Adrenal gland (tissue), 12 donors: Measurements from ENCODE around the gene ABHD10. TPM values are rescaled to one million over a fixed set of nuclear protein-coding genes. Genes with fewer than 3 reads are reported as not detected.

ENCODE experiments used
- DNase-seq, 7 donors: peaks; one replicate each; pipeline ENCODE4 v3.0.0-alpha.2; 2019 to 2020
- H3K27ac ChIP-seq, 5 donors: fragments of 200-600 bp; sonication (generic) in 4 of 5; 1 replicate in 3 of 5; 2 replicates in 2 of 5; pipeline versions ENCODE4 v1.5.1 to v1.8.0; 2016 to 2020; ENCODE audit warnings: mild to moderate bottlenecking in 1 of 5
- H3K27me3 ChIP-seq: fragments of 200-600 bp; 2 replicates; pipeline ENCODE4 v1.8.0; 2021
- H3K36me3 ChIP-seq, 2 donors: fragments of 200-600 bp; replicated peaks in 1 of 2; 1 replicate in 1 of 2; 2 replicates in 1 of 2; pipeline versions ENCODE4 v1.5.1 to v1.8.0; 2018 to 2022
- H3K4me1 ChIP-seq, 2 donors: fragments of 200-600 bp; replicated peaks in 1 of 2; 1 replicate in 1 of 2; 2 replicates in 1 of 2; pipeline versions ENCODE4 v1.5.1 to v1.8.0; 2018 to 2021
- H3K4me3 ChIP-seq, 4 donors: fragments of 200-600 bp; sonication (generic) in 3 of 4; one replicate each; pipeline ENCODE4 v1.5.1; 2016 to 2018
- H3K9me3 ChIP-seq, 3 donors: fragments of 200-600 bp; sonication (generic) in 1 of 3; replicated peaks in 1 of 3; 1 replicate in 2 of 3; 2 replicates in 1 of 3; pipeline versions ENCODE4 v1.5.1 to v1.8.0; 2016 to 2021
- POLR2A ChIP-seq, 2 donors: fragments of 450-650 bp; IDR thresholded peaks; one replicate each; pipeline ENCODE4 v1.6.1; 2017; ENCODE audit warnings: antibody characterized with exemption in 2 of 2, mild to moderate bottlenecking in 2 of 2, moderate library complexity in 1 of 2
- WGBS, 4 donors: extraction: QIAGEN DNeasy Blood & Tissue Kit in 2 of 4; methylation state at CpG; one replicate each; pipeline versions ENCODE4 v1.1.5 to v1.1.7; 2013 to 2017; 5-methylcytosine and 5-hydroxymethylcytosine counted together
- intact Hi-C, 2 donors: fragments of 100-400 bp; cut with DNase I; formaldehyde crosslinking; loops; one replicate each; pipeline versions ENCODE4 v1.14.1 to v1.15.0; 2022 to 2023
- polyA plus RNA-seq, 3 donors: library from polyadenylated mRNA; stranded (reverse); fragments of 200-250 nt in 2 of 3; fragments of 350-450 nt in 1 of 3; fragmentation: Illumina TruSeq in 1 of 3; extraction: RNeasy Lipid Tissue Mini Kit (QIAGEN cat#74804) in 1 of 3; gene quantifications; one replicate each; pipeline ENCODE4 v1.2.3, GENCODE V29; 2013 to 2014
- total RNA-seq, 9 donors: library from RNA; depleted of rRNA in 4 of 9; stranded (reverse); fragments of >200 nt in 4 of 9; fragments of 120-200 nt in 1 of 9; fragmentation: NEBNext Ultra II Directional in 1 of 9; extraction: Animal tissue kit (Norgen Biotek cat#: 25700) in 1 of 9; gene quantifications; one replicate each; pipeline versions ENCODE4 v1.1.0 to v1.2.4, GENCODE V29; 2013 to 2023
- TF ChIP-seq, protein P1 (sequence below), 6 experiments: fragments of 450-650 bp in 4 of 6; fragments of 200-600 bp in 2 of 6; sonication (generic) in 1 of 6; IDR thresholded peaks; 1 replicate in 5 of 6; 2 replicates in 1 of 6; pipeline versions ENCODE4 v1.5.1 to v1.8.0; 2016 to 2021; ENCODE audit warnings: antibody characterized with exemption in 6 of 6, mild to moderate bottlenecking in 2 of 6, moderate library complexity in 1 of 6
- donor health status: healthy with polysubstance abuse.
- donor health status: Bipolar disorder and iron deficiency.
- donor health status: DM: yes; HTN: yes; CAD: no.
- donor health status: DM: no; HTN: no; CAD: no.
- donor health status: DM: no; HTN: no; CAD: no.
- donor health status: DM: yes; HTN: yes; CAD: no.

Gene ABHD10
- total and polyA plus RNA-seq, 12 donors = 27.6 to 81.8 (median 44.1) TPM

DNA sequence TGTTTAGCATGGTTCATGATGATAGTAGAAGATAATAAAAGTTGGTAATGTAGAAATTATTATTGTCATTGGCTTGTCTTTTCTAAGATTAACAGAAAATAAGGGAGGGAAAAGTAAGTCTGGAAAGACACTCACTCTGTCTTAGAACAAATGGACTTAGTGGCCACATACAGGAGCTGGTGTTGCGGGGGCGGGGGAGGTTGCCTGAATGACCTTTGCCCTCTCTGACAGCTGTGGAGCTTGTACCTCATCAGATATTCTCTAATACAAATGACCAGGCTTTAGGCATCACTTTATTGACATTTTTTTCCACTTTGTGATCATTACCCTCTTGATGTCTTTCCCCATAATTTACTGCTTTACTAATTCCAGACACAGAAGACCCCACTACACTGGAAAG is 25.8 kb downstream of the ABHD10 start:
- intact Hi-C loops = no loop called here
- no peaks in the 10 kb centered on the region for H3K4me1 ChIP-seq
- 88 to 100% (median 90%) methylated on average over 2 of the region's 2 CpGs for WGBS, 4 donors
- no peaks in the 10 kb centered on the region for H3K27me3 ChIP-seq
- H3K36me3 ChIP-seq = no peaks in the 10 kb centered on the region
- TF ChIP-seq, protein P1, sequence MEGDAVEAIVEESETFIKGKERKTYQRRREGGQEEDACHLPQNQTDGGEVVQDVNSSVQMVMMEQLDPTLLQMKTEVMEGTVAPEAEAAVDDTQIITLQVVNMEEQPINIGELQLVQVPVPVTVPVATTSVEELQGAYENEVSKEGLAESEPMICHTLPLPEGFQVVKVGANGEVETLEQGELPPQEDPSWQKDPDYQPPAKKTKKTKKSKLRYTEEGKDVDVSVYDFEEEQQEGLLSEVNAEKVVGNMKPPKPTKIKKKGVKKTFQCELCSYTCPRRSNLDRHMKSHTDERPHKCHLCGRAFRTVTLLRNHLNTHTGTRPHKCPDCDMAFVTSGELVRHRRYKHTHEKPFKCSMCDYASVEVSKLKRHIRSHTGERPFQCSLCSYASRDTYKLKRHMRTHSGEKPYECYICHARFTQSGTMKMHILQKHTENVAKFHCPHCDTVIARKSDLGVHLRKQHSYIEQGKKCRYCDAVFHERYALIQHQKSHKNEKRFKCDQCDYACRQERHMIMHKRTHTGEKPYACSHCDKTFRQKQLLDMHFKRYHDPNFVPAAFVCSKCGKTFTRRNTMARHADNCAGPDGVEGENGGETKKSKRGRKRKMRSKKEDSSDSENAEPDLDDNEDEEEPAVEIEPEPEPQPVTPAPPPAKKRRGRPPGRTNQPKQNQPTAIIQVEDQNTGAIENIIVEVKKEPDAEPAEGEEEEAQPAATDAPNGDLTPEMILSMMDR (IDR thresholded peaks at IDR 0.05) = no peak
- no peak for TF ChIP-seq POLR2A (IDR thresholded peaks at IDR 0.05)
- DNase-seq = no peak
- no peaks in the 10 kb centered on the region for H3K9me3 ChIP-seq
- no peak overlapping the region for H3K4me3 ChIP-seq
- no peak overlapping the region for H3K27ac ChIP-seq

DNA sequence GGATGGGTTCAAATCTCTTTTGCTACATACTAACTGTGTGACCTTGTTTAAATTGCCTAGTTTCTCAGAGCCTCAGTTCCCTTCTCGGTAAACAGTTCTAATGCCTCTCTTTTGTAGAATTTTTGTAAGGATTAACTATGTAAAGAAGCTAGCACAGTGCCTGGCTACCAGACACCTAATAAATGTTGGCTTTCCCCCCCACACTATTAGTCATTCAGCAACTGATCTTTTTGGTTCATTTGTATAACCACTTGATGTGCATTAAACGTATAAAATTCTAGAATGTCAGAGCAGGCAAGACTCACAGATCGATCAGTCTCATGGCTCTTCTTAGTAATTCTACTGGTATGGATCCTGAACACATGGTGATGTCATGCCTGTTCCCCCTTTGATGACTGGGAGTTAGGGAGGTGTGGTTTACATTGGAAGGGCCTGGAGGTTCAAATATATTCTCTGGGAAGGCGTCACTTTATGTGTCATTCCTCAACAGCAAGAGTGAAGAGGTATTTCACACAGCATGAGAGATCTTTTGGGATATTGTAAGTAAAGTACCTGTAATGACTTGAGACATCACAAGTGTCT is 26.4 kb downstream of the ABHD10 start:
- Histone ChIP-seq H3K4me1 (no peaks in the 10 kb centered on the region), H3K27ac (no peak overlapping the region), H3K27me3 (no peaks in the 10 kb centered on the region), H3K9me3 (no peaks in the 10 kb centered on the region), H3K4me3 (no peak overlapping the region), H3K36me3 (no peaks in the 10 kb centered on the region)
- TF ChIP-seq POLR2A (IDR thresholded peaks at IDR 0.05) = no peak
- TF ChIP-seq, protein P1 (IDR thresholded peaks at IDR 0.05) = no peak
- DNase-seq = no peak
- WGBS, 4 donors = 69 to 82% (median 78%) methylated on average over 4 of the region's 4 CpGs
- intact Hi-C loops = no loop called here

DNA sequence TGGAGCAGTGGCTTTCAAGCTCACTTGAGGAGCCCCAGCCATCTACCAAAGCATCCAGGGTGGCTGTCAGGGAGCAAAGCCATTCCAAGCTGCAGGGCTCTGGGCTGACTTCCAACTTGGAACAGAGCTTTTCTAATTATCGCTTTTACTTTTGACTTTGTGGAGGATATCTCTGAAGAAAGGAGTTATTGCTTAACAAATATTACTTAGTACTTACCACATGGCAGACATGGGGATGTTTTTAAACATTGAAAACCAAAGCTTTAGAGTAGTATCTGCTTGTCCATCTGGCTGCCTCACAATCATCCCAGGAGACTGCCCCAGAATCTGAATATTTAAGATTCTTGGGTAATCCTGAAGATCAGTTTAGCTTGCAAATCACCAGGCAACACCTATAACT is 28.8 kb downstream of the ABHD10 start:
- intact Hi-C loops = no loop called here
- 33 to 42% (median 41%) methylated on average over 1 of the region's 1 CpG for WGBS, 4 donors
- Histone ChIP-seq H3K9me3 (no peaks in the 10 kb centered on the region), H3K27ac (no peak overlapping the region), H3K4me3 (no peak overlapping the region), H3K4me1 (peaks cover 0 to 4% of the 10 kb centered on the region in 2 donors), H3K36me3 (no peaks in the 10 kb centered on the region), H3K27me3 (no peaks in the 10 kb centered on the region)
- DNase-seq = peak in 1 of 7 donors; percentile 32
- TF ChIP-seq, protein P1 (IDR thresholded peaks at IDR 0.05) = no peak
- TF ChIP-seq POLR2A (IDR thresholded peaks at IDR 0.05) = no peak

DNA sequence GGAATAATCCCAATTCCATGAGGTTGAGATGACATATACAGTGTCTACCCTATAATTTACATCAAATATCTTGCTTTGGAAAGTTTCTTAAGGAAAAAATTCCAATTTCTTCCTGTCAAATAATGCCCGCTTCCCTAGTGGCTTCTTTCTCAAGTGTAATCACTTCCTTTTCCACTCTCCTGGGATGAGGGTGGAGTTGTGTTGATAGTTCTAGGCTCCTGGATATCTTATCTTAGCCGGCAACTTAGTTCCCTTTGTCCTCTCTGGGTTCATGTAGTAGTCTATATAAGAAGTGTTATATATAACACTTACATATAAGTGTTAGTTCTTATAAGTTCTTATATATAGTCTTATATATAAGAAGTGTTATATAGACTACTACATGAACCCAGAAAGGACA is 30.8 kb downstream of the ABHD10 start:
- Histone ChIP-seq H3K36me3 (no peaks in the 10 kb centered on the region), H3K27me3 (no peaks in the 10 kb centered on the region), H3K9me3 (no peaks in the 10 kb centered on the region), H3K4me1 (peaks cover 0 to 17% of the 10 kb centered on the region in 2 donors), H3K27ac (no peak overlapping the region), H3K4me3 (no peak overlapping the region)
- TF ChIP-seq POLR2A (IDR thresholded peaks at IDR 0.05) = no peak
- TF ChIP-seq, protein P1 (IDR thresholded peaks at IDR 0.05) = no peak
- 83 to 95% (median 88%) methylated on average over 2 of the region's 2 CpGs for WGBS, 4 donors
- DNase-seq = no peak
- intact Hi-C loops = no loop called here
